ENCODE measurements around the gene ERMP1.

The ERMP1 gene

GRCh38 chr9:5813824-5814223, 19.1 kb downstream of the ERMP1 start:
- no peaks in the 10 kb centered on the region for H3K27me3 ChIP-seq (ENCODE audit: low read depth, low read length)
- no peaks in the 10 kb centered on the region for H3K79me2 ChIP-seq (ENCODE audit: low read length)
- H3K4me2 ChIP-seq (ENCODE audit: low read length) = no peak overlapping the region
- no peaks in the 10 kb centered on the region for H3K9me3 ChIP-seq (ENCODE audit: insufficient read depth, low read length)
- no peaks in the 10 kb centered on the region for H3K4me1 ChIP-seq (ENCODE audit: low read length)
- H3K36me3 ChIP-seq (replicated peaks; ENCODE audit: low read depth, low read length) = peaks cover 35% of the 10 kb centered on the region
- no peak for TF ChIP-seq CTCF (IDR thresholded peaks at IDR 0.05; ENCODE audit: low read depth, low read length)
- TF ChIP-seq EZH2phosphoT487 (IDR thresholded peaks at IDR 0.05; ENCODE audit: low read depth) = no peak
- no peak overlapping the region for H3K9ac ChIP-seq (ENCODE audit: low read length)
- no peak overlapping the region for H3K27ac ChIP-seq (ENCODE audit: low read length)
- H2AFZ ChIP-seq (ENCODE audit: low read depth, low read length) = no peak overlapping the region
- H4K20me1 ChIP-seq (ENCODE audit: insufficient read depth, low read length) = no peaks in the 10 kb centered on the region
- no peak overlapping the region for H3K4me3 ChIP-seq (ENCODE audit: low read length)

DNA sequence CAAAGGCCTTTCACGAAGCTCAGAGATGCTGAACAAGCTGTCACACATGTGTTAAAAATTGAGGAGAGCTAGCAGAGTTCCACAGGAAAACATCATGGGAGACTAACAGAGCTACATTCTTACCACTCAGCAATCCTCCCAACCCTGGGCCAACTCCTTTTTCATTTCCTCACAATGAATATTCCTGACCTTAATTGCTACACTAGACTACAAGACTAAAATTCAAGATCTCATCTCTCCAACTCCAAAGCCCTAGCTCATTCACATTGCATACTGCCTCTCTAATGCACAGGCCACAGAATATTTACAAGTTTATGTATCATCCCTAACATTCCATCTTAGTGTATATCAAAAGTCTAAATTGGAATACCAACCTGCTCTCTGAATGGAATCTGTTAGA, 21.2 kb downstream of the ERMP1 start:
- H3K9me3 ChIP-seq (ENCODE audit: insufficient read depth, low read length) = no peaks in the 10 kb centered on the region
- no peak overlapping the region for H2AFZ ChIP-seq (ENCODE audit: low read depth, low read length)
- no peak overlapping the region for H3K4me2 ChIP-seq (ENCODE audit: low read length)
- H3K36me3 ChIP-seq (replicated peaks; ENCODE audit: low read depth, low read length) = peaks cover 24% of the 10 kb centered on the region
- no peak overlapping the region for H3K27ac ChIP-seq (ENCODE audit: low read length)
- no peaks in the 10 kb centered on the region for H3K27me3 ChIP-seq (ENCODE audit: low read depth, low read length)
- H3K4me1 ChIP-seq (ENCODE audit: low read length) = no peaks in the 10 kb centered on the region
- H3K9ac ChIP-seq (ENCODE audit: low read length) = no peak overlapping the region
- H4K20me1 ChIP-seq (ENCODE audit: insufficient read depth, low read length) = no peaks in the 10 kb centered on the region
- no peaks in the 10 kb centered on the region for H3K79me2 ChIP-seq (ENCODE audit: low read length)
- TF ChIP-seq CTCF (IDR thresholded peaks at IDR 0.05; ENCODE audit: low read depth, low read length) (no peak), EZH2phosphoT487 (IDR thresholded peaks at IDR 0.05; ENCODE audit: low read depth) (no peak)
- H3K4me3 ChIP-seq (ENCODE audit: low read length) = no peak overlapping the region

GRCh38 chr9:5805478-5805877, 27.4 kb downstream of the ERMP1 start:
- no peaks in the 10 kb centered on the region for H3K27me3 ChIP-seq (ENCODE audit: low read depth, low read length)
- no peak overlapping the region for H3K4me3 ChIP-seq (ENCODE audit: low read length)
- H3K27ac ChIP-seq (ENCODE audit: low read length) = no peak overlapping the region
- H3K4me1 ChIP-seq (ENCODE audit: low read length) = no peaks in the 10 kb centered on the region
- no peaks in the 10 kb centered on the region for H3K79me2 ChIP-seq (ENCODE audit: low read length)
- TF ChIP-seq CTCF (IDR thresholded peaks at IDR 0.05; ENCODE audit: low read depth, low read length) = no peak
- TF ChIP-seq EZH2phosphoT487 (IDR thresholded peaks at IDR 0.05; ENCODE audit: low read depth) = no peak
- H3K9ac ChIP-seq (ENCODE audit: low read length) = no peak overlapping the region
- H4K20me1 ChIP-seq (ENCODE audit: insufficient read depth, low read length) = peaks cover 3% of the 10 kb centered on the region; the same call in 1 of the 2 replicates
- no peak overlapping the region for H2AFZ ChIP-seq (ENCODE audit: low read depth, low read length)
- peaks cover 20% of the 10 kb centered on the region for H3K36me3 ChIP-seq (replicated peaks; ENCODE audit: low read depth, low read length)
- H3K4me2 ChIP-seq (ENCODE audit: low read length) = no peak overlapping the region
- no peaks in the 10 kb centered on the region for H3K9me3 ChIP-seq (ENCODE audit: insufficient read depth, low read length)

- no peak overlapping the region for H3K9ac ChIP-seq (ENCODE audit: low read length)
- no peaks in the 10 kb centered on the region for H3K79me2 ChIP-seq (ENCODE audit: low read length)
- H2AFZ ChIP-seq (ENCODE audit: low read depth, low read length) = no peak overlapping the region
- no peaks in the 10 kb centered on the region for H3K4me1 ChIP-seq (ENCODE audit: low read length)
- no peak for TF ChIP-seq CTCF (IDR thresholded peaks at IDR 0.05; ENCODE audit: low read depth, low read length)
- TF ChIP-seq EZH2phosphoT487 (IDR thresholded peaks at IDR 0.05; ENCODE audit: low read depth) = no peak
- H3K36me3 ChIP-seq (replicated peaks; ENCODE audit: low read depth, low read length) = peaks cover 11% of the 10 kb centered on the region
- H4K20me1 ChIP-seq (ENCODE audit: insufficient read depth, low read length) = peaks cover 3% of the 10 kb centered on the region; the same call in 1 of the 2 replicates
- H3K27ac ChIP-seq (ENCODE audit: low read length) = no peak overlapping the region
- H3K27me3 ChIP-seq (ENCODE audit: low read depth, low read length) = no peaks in the 10 kb centered on the region
- H3K9me3 ChIP-seq (ENCODE audit: insufficient read depth, low read length) = no peaks in the 10 kb centered on the region
- H3K4me3 ChIP-seq (ENCODE audit: low read length) = no peak overlapping the region
- H3K4me2 ChIP-seq (ENCODE audit: low read length) = no peak overlapping the region
Measured at GRCh38 chr9:5801739-5802113, 31.2 kb downstream of the ERMP1 start.

Data from OCI-LY3 (cell line).